ENCODE data around the gene SAMD4A.
A peak's percentile ranks its signal among the peaks of the same experiment; 100 is the strongest.

Gene SAMD4A

DNA sequence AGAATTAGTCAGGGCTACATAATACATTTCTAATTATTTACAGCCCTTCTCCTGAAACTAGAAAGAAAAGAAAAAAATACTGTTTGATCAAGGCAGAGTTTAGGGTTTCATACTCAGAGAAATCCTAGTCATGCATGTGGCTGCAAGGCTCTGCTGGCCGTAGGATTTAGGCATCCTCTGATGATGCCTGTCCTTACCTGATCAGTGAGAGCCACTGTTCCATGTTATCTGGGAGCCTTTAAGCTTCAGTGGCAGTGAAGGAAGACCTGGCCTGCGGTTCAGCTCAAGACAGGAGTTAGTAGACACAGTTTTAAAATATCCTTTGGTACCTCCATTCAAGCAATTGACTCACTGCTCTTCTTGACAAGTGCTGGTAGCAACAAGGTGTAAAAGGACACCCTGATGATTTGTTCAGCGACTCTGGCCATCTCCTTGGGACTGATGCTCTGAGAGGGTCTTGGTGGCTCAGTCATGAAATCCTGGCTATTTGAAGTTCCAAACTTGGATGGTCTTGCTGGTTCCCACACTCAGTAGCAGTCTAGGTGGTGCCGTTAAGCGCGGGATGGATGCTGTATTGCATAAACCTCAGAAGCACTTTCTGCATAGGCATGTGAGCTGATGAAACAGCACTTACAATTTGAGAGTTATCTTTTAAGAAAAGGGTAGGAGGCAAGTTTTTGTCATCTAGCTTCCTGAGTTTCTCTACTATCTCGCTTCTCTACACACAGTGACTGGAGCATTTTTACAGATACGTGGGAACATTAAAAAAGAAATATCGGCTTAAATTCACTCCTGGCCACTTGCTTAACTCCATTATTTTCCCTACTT is 162.0 kb downstream of the SAMD4A start:
- TF ChIP-seq, protein P1, sequence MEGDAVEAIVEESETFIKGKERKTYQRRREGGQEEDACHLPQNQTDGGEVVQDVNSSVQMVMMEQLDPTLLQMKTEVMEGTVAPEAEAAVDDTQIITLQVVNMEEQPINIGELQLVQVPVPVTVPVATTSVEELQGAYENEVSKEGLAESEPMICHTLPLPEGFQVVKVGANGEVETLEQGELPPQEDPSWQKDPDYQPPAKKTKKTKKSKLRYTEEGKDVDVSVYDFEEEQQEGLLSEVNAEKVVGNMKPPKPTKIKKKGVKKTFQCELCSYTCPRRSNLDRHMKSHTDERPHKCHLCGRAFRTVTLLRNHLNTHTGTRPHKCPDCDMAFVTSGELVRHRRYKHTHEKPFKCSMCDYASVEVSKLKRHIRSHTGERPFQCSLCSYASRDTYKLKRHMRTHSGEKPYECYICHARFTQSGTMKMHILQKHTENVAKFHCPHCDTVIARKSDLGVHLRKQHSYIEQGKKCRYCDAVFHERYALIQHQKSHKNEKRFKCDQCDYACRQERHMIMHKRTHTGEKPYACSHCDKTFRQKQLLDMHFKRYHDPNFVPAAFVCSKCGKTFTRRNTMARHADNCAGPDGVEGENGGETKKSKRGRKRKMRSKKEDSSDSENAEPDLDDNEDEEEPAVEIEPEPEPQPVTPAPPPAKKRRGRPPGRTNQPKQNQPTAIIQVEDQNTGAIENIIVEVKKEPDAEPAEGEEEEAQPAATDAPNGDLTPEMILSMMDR (IDR thresholded peaks at IDR 0.05): no peak
- Mint-ChIP-seq H3K36me3 (ENCODE audit: low read depth) (no peaks in the 10 kb centered on the region), H3K4me1 (peaks cover 22% of the 10 kb centered on the region), H3K27ac (peak overlapping the region; percentile 15), H3K9me3 (no peaks in the 10 kb centered on the region), H3K27me3 (ENCODE audit: low read depth, poor library complexity) (peaks cover 16% of the 10 kb centered on the region), H3K4me3 (no peak overlapping the region)
- DNase-seq: no peak

- no peak overlapping the region for H3K4me3 Mint-ChIP-seq
- peaks cover 22% of the 10 kb centered on the region for H3K4me1 Mint-ChIP-seq
- H3K9me3 Mint-ChIP-seq: no peaks in the 10 kb centered on the region
- TF ChIP-seq, protein P1 (IDR thresholded peaks at IDR 0.05): no peak
- peak overlapping the region; percentile 66 for H3K27ac Mint-ChIP-seq
- DNase-seq: no peak
- H3K27me3 Mint-ChIP-seq (ENCODE audit: low read depth, poor library complexity): peaks cover 19% of the 10 kb centered on the region
- no peaks in the 10 kb centered on the region for H3K36me3 Mint-ChIP-seq (ENCODE audit: low read depth)
These were observed 163.4 kb downstream of the SAMD4A start for GRCh38 chr14:54730156-54730961.

DNA sequence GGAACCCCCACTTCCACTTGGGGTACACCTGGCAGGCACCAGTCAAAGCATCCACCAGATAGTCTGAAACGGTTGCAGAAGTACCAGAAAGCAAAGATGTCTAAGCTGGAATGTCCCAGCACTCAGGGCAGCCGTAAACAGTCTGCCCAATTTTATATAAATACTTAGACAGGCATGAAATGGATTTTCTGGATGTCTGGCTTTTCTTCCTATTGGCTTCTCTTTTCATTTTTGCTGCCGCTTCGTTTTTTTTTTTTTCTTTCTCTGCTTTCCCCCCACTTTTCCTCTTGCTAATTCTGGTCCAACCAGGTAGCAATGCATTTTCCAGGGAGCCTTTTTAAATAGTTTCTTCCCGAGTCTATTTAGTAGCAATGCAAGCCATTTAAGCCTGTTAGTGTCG is 168.0 kb downstream of the SAMD4A start:
- Mint-ChIP-seq H3K27ac (no peak overlapping the region), H3K27me3 (ENCODE audit: low read depth, poor library complexity) (peaks cover 11% of the 10 kb centered on the region), H3K4me1 (peaks cover 9% of the 10 kb centered on the region), H3K36me3 (ENCODE audit: low read depth) (no peaks in the 10 kb centered on the region), H3K4me3 (no peak overlapping the region), H3K9me3 (no peaks in the 10 kb centered on the region)
- TF ChIP-seq, protein P1 (IDR thresholded peaks at IDR 0.05): no peak
- no peak for DNase-seq

GRCh38 chr14:54735424-54735823 is 168.5 kb downstream of the SAMD4A start:
- Mint-ChIP-seq H3K27ac (no peak overlapping the region), H3K4me1 (peaks cover 9% of the 10 kb centered on the region), H3K4me3 (no peak overlapping the region), H3K36me3 (ENCODE audit: low read depth) (no peaks in the 10 kb centered on the region), H3K27me3 (ENCODE audit: low read depth, poor library complexity) (peaks cover 7% of the 10 kb centered on the region), H3K9me3 (no peaks in the 10 kb centered on the region)
- DNase-seq: no peak
- TF ChIP-seq, protein P1 (IDR thresholded peaks at IDR 0.05): no peak

GRCh38 chr14:54737132-54737711 is 170.3 kb downstream of the SAMD4A start:
- Mint-ChIP-seq H3K4me3 (no peak overlapping the region), H3K27ac (no peak overlapping the region), H3K36me3 (ENCODE audit: low read depth) (no peaks in the 10 kb centered on the region), H3K27me3 (ENCODE audit: low read depth, poor library complexity) (peaks cover 4% of the 10 kb centered on the region), H3K9me3 (no peaks in the 10 kb centered on the region), H3K4me1 (peaks cover 15% of the 10 kb centered on the region)
- TF ChIP-seq, protein P1 (IDR thresholded peaks at IDR 0.05): no peak
- no peak for DNase-seq

All from nephron progenitor cell (in vitro differentiated cells).